Calu3 (cell line): ENCODE data around the gene USP7. TPM values are rescaled to one million over a fixed set of nuclear protein-coding genes. Genes with fewer than 3 reads are reported as not detected.

Experiments used
- BruUV-seq: library from RNA; stranded (reverse); fragments of 400-500 nt; replicated peaks from 2 replicates; lab custom pipeline; 2021; lab: Mats Ljungman, UMichigan
- CTCF ChIA-PET: fragments of 300-600 bp; sonication (Branson Sonifier 250); formaldehyde crosslinking; loops from one replicate; lab custom pipeline; 2022; ENCODE audit warnings: antibody characterized with exemption; lab: Charles Lee
- DNase-seq: peaks from one replicate; pipeline ENCODE4 v3.0.0; 2022
- H3K27ac Mint-ChIP-seq: one replicate; pipeline ENCODE4 v1.8.0; 2022; ENCODE audit warnings: mixed read lengths; ENCODE audit not compliant: unreplicated experiment
- H3K27me3 Mint-ChIP-seq: one replicate; pipeline ENCODE4 v1.8.0; 2022; ENCODE audit warnings: mixed read lengths; ENCODE audit not compliant: unreplicated experiment
- H3K36me3 Mint-ChIP-seq: one replicate; pipeline ENCODE4 v1.8.0; 2022; ENCODE audit warnings: mild to moderate bottlenecking, moderate library complexity, mixed read lengths; ENCODE audit not compliant: insufficient read depth, unreplicated experiment
- H3K4me1 Mint-ChIP-seq: one replicate; pipeline ENCODE4 v1.8.0; 2022; ENCODE audit warnings: mild to moderate bottlenecking, low read depth, mixed read lengths; ENCODE audit not compliant: unreplicated experiment
- H3K4me3 Mint-ChIP-seq: one replicate; pipeline ENCODE4 v1.8.0; 2022; ENCODE audit warnings: mild to moderate bottlenecking, low read depth, moderate library complexity, mixed read lengths; ENCODE audit not compliant: unreplicated experiment
- H3K9me3 Mint-ChIP-seq: one replicate; pipeline ENCODE4 v1.8.0; 2022; ENCODE audit warnings: low read depth, mixed read lengths; ENCODE audit not compliant: unreplicated experiment
- CTCF ChIP-seq: fragments of 200-600 bp; IDR thresholded peaks from one replicate; pipeline ENCODE4 v1.8.0; 2022; ENCODE audit warnings: antibody characterized with exemption; ENCODE audit not compliant: unreplicated experiment
- intact Hi-C: fragments of 100-400 bp; cut with micrococcal nuclease; formaldehyde crosslinking; loops from one replicate; pipeline ENCODE4 v1.10.0; 2022; ENCODE audit not compliant: unreplicated experiment
- total RNA-seq: library from RNA; stranded (reverse); gene quantifications from 2 replicates; pipeline ENCODE4 v1.2.3, GENCODE V29; 2022

USP7 gene
- total RNA-seq, 1 experiment from 2014 or later = 165 TPM

GRCh38 chr16:9008601-9009260 lies 45.0 kb upstream of the USP7 start:
- peak; percentile 91 for DNase-seq
- Mint-ChIP-seq H3K27me3 (peaks cover 11% of the 10 kb centered on the region), H3K4me1 (no peaks in the 10 kb centered on the region), H3K36me3 (no peaks in the 10 kb centered on the region), H3K9me3 (no peaks in the 10 kb centered on the region), H3K27ac (no peak overlapping the region), H3K4me3 (peak overlapping the region; percentile 64)
- intact Hi-C loops = loop anchor here (5.0 kb wide), 1 partner anchor 101 kb away; no protein-coding TSS in a partner anchor
- BruUV-seq = no TSS peak
- TF ChIP-seq CTCF = peak; percentile 90
- CTCF ChIA-PET = interaction anchor here (0.5 to 2.1 kb wide), 32 partner anchors 9 to 1307 kb away, joined by 3 to 42 read pairs (median 4); partner anchors contain the start of genes CARHSP1, HAPSTR1, PMM2 and TMEM186

GRCh38 chr16:9007177-9007794 lies 43.6 kb upstream of the USP7 start:
- Mint-ChIP-seq H3K36me3 (no peaks in the 10 kb centered on the region), H3K9me3 (no peaks in the 10 kb centered on the region), H3K27me3 (peaks cover 11% of the 10 kb centered on the region), H3K4me3 (no peak overlapping the region), H3K27ac (no peak overlapping the region), H3K4me1 (no peaks in the 10 kb centered on the region)
- no peak for TF ChIP-seq CTCF
- no peak for DNase-seq
- BruUV-seq = no TSS peak
- intact Hi-C loops = loop anchor here (5.0 kb wide), 1 partner anchor 100 kb away; no protein-coding TSS in a partner anchor
- CTCF ChIA-PET = interaction anchor here (1.7 to 2.0 kb wide), 2 partner anchors 84 to 123 kb away, joined by 8 to 21 read pairs; partner anchors contain the start of gene HAPSTR1

DNA sequence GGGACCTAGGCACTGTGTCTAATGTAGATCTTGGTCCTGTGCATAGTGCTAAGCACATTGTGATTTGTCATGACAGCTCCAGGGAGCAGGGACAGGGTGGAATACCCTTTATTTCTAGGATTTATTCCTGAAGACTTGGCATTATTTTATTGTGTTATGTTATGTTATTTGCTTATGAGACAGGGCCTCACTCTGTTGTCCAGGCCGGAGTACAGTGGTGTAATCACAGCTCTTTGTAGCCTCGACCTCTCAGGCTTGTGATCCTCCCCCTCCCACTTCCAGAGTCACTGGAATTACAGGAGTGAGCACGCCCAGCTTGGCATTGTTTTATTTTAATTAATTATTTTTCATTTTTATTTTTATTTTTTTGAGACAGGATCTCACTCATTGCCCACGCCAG lies 40.5 kb upstream of the USP7 start:
- no TSS peak for BruUV-seq
- TF ChIP-seq CTCF = no peak
- intact Hi-C loops = no loop called here
- no peak overlapping the region for H3K4me3 Mint-ChIP-seq
- H3K27me3 Mint-ChIP-seq = peaks cover 11% of the 10 kb centered on the region
- H3K4me1 Mint-ChIP-seq = no peaks in the 10 kb centered on the region
- no peak for DNase-seq
- CTCF ChIA-PET = interaction anchor here (0.6 to 1.2 kb wide), 8 partner anchors 10 to 1469 kb away, joined by 3 to 5 read pairs (median 3); no protein-coding TSS in a partner anchor
- no peaks in the 10 kb centered on the region for H3K36me3 Mint-ChIP-seq
- H3K27ac Mint-ChIP-seq = no peak overlapping the region
- no peaks in the 10 kb centered on the region for H3K9me3 Mint-ChIP-seq

- TF ChIP-seq CTCF = no peak
- no peaks in the 10 kb centered on the region for H3K4me1 Mint-ChIP-seq
- H3K27ac Mint-ChIP-seq = no peak overlapping the region
- no TSS peak for BruUV-seq
- CTCF ChIA-PET = interaction anchor here (0.5 to 1.2 kb wide), 9 partner anchors 9 to 1667 kb away, joined by 3 to 5 read pairs (median 3); no protein-coding TSS in a partner anchor
- no peak for DNase-seq
- H3K27me3 Mint-ChIP-seq = peaks cover 11% of the 10 kb centered on the region
- no peaks in the 10 kb centered on the region for H3K36me3 Mint-ChIP-seq
- no peaks in the 10 kb centered on the region for H3K9me3 Mint-ChIP-seq
- intact Hi-C loops = no loop called here
- H3K4me3 Mint-ChIP-seq = no peak overlapping the region
Measured at GRCh38 chr16:9003763-9004162, 40.1 kb upstream of the USP7 start.
